T1000 (cell line): Measurements from ENCODE around the gene NOP16.
"Not testable (repeated sequence)": the region's sequence is repeated elsewhere in the genome, so short reads cannot be mapped to it uniquely, and the experiment has no call there.

Experiments used
- DNase-seq: peaks from one replicate; lab custom pipeline; 2025; ENCODE audit warnings: mixed read lengths; lab: John Stamatoyannopoulos, UW

The NOP16 gene

GRCh38 chr5:176409765-176410164 is 21.4 kb upstream of the NOP16 start:
- no peak for DNase-seq

GRCh38 chr5:176408590-176408989 is 20.2 kb upstream of the NOP16 start:
- DNase-seq, result no peak

GRCh38 chr5:176408252-176408573 is 19.8 kb upstream of the NOP16 start:
- not testable (repeated sequence) for DNase-seq

- no peak for DNase-seq
Measured at GRCh38 chr5:176407456-176408251, 19.3 kb upstream of the NOP16 start.

- no peak for DNase-seq
Measured at GRCh38 chr5:176406436-176407052, 18.1 kb upstream of the NOP16 start.

GRCh38 chr5:176405656-176406435 is 17.4 kb upstream of the NOP16 start:
- DNase-seq, result no peak

GRCh38 chr5:176401281-176402205 is 13.1 kb upstream of the NOP16 start:
- DNase-seq, result no peak

GRCh38 chr5:176400382-176401156 is 12.2 kb upstream of the NOP16 start:
- DNase-seq, result no peak

- no peak for DNase-seq
Measured at GRCh38 chr5:176397736-176398420, 9.5 kb upstream of the NOP16 start.

GRCh38 chr5:176396330-176396729 is 7.9 kb upstream of the NOP16 start:
- DNase-seq, result no peak

- DNase-seq, result no peak
Measured at GRCh38 chr5:176394881-176395675, 6.7 kb upstream of the NOP16 start.

- DNase-seq, result no peak
Measured at GRCh38 chr5:176394096-176394495, 5.7 kb upstream of the NOP16 start.

- no peak for DNase-seq
Measured at GRCh38 chr5:176392526-176392925, 4.1 kb upstream of the NOP16 start.

GRCh38 chr5:176391999-176392398 is 3.6 kb upstream of the NOP16 start:
- no peak for DNase-seq

- DNase-seq, result no peak
Measured at GRCh38 chr5:176391479-176391878, 3.1 kb upstream of the NOP16 start.

- DNase-seq, result peak; percentile 67
Measured at GRCh38 chr5:176389135-176390123, 1.0 kb upstream of the NOP16 start.

GRCh38 chr5:176388003-176388443 is 375 bp downstream of the NOP16 start:
- DNase-seq, result no peak

- no peak for DNase-seq
Measured at GRCh38 chr5:176387384-176387925, 943 bp downstream of the NOP16 start.
